SK-N-SH treated with all-trans-retinoic acid at 6 μM for 48 hours (cell line): ENCODE results near the gene NHSL2.

ENCODE experiments used
- CSDC2 ChIP-seq: fragments of 250-450 bp; sonication (Bioruptor Pico); IDR thresholded peaks from 2 replicates; pipeline ENCODE4 v1.5.0; 2020; ENCODE audit warnings: mild to moderate bottlenecking, moderate library complexity
- CSRNP3 ChIP-seq: fragments of 250-450 bp; sonication (Bioruptor Pico); IDR thresholded peaks from 2 replicates; pipeline ENCODE4 v1.5.1; 2021; ENCODE audit warnings: mild to moderate bottlenecking, moderate library complexity
- RARB ChIP-seq: fragments of 250-450 bp; sonication (Bioruptor Pico); IDR thresholded peaks from 2 replicates; pipeline ENCODE4 v1.8.0; 2021; ENCODE audit warnings: mild to moderate bottlenecking, moderate library complexity
- ZFP3 ChIP-seq: fragments of 250-450 bp; sonication (Bioruptor Pico); IDR thresholded peaks from 2 replicates; pipeline ENCODE4 v1.5.0; 2020; ENCODE audit warnings: mild to moderate bottlenecking, moderate library complexity
- TF ChIP-seq, protein P1 (sequence below): fragments of 250-450 bp; sonication (Bioruptor Pico); IDR thresholded peaks from 2 replicates; pipeline ENCODE4 v1.5.0; 2020; ENCODE audit warnings: mild to moderate bottlenecking, moderate library complexity

- no peak for TF ChIP-seq RARB
- TF ChIP-seq, protein P1, sequence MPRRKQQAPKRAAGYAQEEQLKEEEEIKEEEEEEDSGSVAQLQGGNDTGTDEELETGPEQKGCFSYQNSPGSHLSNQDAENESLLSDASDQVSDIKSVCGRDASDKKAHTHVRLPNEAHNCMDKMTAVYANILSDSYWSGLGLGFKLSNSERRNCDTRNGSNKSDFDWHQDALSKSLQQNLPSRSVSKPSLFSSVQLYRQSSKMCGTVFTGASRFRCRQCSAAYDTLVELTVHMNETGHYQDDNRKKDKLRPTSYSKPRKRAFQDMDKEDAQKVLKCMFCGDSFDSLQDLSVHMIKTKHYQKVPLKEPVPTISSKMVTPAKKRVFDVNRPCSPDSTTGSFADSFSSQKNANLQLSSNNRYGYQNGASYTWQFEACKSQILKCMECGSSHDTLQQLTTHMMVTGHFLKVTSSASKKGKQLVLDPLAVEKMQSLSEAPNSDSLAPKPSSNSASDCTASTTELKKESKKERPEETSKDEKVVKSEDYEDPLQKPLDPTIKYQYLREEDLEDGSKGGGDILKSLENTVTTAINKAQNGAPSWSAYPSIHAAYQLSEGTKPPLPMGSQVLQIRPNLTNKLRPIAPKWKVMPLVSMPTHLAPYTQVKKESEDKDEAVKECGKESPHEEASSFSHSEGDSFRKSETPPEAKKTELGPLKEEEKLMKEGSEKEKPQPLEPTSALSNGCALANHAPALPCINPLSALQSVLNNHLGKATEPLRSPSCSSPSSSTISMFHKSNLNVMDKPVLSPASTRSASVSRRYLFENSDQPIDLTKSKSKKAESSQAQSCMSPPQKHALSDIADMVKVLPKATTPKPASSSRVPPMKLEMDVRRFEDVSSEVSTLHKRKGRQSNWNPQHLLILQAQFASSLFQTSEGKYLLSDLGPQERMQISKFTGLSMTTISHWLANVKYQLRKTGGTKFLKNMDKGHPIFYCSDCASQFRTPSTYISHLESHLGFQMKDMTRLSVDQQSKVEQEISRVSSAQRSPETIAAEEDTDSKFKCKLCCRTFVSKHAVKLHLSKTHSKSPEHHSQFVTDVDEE = no peak
- no peak for TF ChIP-seq ZFP3 (CRISPR knock-in tag)
- no peak for TF ChIP-seq CSDC2 (CRISPR knock-in tag)
- TF ChIP-seq CSRNP3 (CRISPR knock-in tag) = no peak
Observed at GRCh38 chrX:71913156-71913950, 2.7 kb downstream of the NHSL2 start.
